Measurements from ENCODE around the gene CHURC1.

- peak; percentile 48 to 67 (median 63) for TF ChIP-seq CTCF (IDR thresholded peaks at IDR 0.05; ENCODE audit: control extremely low read depth in 1 of 3, insufficient read depth in 1 of 3, low read depth in 1 of 3, low read length in 3 of 3)
- no peak for TF ChIP-seq RFX5 (IDR thresholded peaks at IDR 0.05; ENCODE audit: borderline replicate concordance, low read depth, low read length)
- TF ChIP-seq SUZ12 (IDR thresholded peaks at IDR 0.05; ENCODE audit: low read length), result no peak
- no peak for TF ChIP-seq KDM1A (IDR thresholded peaks at IDR 0.05; ENCODE audit: borderline replicate concordance, low read length)
- TF ChIP-seq EGR1 (IDR thresholded peaks at IDR 0.05; ENCODE audit: borderline replicate concordance, low read depth, low read length), result no peak
- TF ChIP-seq SP1 (IDR thresholded peaks at IDR 0.05; ENCODE audit: low read depth, low read length), result no peak
Measured at GRCh38 chr14:64960762-64961276, 46.6 kb downstream of the CHURC1 start.
